LNCAP (cell line): ENCODE measurements around the gene MUC5B.

ENCODE experiments used
- CTCF ChIP-seq: fragments of 450-650 bp; IDR thresholded peaks from 2 replicates; pipeline ENCODE4 v1.5.1; 2017; ENCODE audit warnings: mild to moderate bottlenecking

Gene MUC5B

GRCh38 chr11:1304380-1304779 is 81.5 kb downstream of the MUC5B start:
- no peak for TF ChIP-seq CTCF

GRCh38 chr11:1305063-1305495 is 82.2 kb downstream of the MUC5B start:
- TF ChIP-seq CTCF, result no peak

GRCh38 chr11:1305501-1306056 is 82.7 kb downstream of the MUC5B start:
- no peak for TF ChIP-seq CTCF

GRCh38 chr11:1306186-1307162 is 83.6 kb downstream of the MUC5B start:
- no peak for TF ChIP-seq CTCF

- no peak for TF ChIP-seq CTCF
These were observed 84.5 kb downstream of the MUC5B start for GRCh38 chr11:1307163-1307870.

- no peak for TF ChIP-seq CTCF
These were observed 85.3 kb downstream of the MUC5B start for GRCh38 chr11:1307998-1308742.
